Stimulated activated CD4-positive, alpha-beta T cell treated with anti-CD3 and anti-CD28 coated beads, Interleukin-15, amount 100 ng/mL, for 48 hours (primary cell): ENCODE measurements around the gene PAK4.
"Not testable (repeated sequence)": the region's sequence is repeated elsewhere in the genome, so short reads cannot be mapped to it uniquely, and the experiment has no call there.

Experiments
- DNase-seq, 2 donors: peaks; one replicate each; pipeline ENCODE4 v3.0.0-alpha.2; 2020; ENCODE audit warnings: low read depth in 2 of 2

Gene PAK4

DNA sequence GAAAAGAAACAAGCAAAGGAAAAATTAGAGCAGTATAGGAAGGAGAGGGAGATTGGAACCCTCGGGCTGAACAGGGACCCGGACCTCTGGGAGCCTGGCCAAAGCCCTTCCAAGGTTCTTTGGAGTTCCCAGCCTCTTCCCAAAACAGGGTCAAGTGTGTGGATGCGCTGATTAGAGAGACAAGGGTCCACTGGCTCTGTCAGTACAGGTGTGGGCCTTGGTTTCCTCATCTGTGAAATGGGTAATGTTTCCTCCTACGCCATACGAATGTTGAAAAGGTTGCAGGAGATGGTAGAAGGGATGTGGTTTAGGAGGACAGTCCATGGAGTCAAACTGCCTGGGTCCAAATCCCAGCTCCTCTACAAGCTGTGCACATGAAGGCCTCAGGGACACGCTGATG is 80.5 kb downstream of the PAK4 start:
- DNase-seq: no peak

DNA sequence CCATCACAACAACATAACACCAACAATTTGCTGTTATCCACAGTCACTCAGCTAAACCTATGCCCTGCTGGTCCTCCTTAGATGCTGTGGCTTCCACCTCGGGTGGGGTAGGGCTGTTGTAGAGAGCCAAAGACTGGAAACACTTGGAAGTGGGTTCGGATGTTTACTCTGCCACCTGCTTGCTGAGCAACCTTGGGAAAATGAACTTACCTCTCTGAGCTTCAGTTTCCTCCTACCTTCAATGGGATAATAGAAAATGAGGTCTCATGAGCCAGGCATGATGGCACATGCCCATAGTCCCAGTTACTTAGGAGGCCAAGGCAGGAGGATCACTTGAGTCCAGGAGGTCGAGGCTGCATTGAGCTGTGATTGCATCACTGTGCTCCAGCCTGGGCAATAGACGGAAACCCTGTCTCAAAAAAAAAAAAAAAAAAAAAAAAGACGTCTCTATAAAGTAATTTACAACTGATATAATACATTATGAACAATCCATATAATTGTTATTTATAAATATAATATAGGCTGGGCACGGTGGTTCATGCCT is 81.8 kb downstream of the PAK4 start:
- DNase-seq: no peak

DNA sequence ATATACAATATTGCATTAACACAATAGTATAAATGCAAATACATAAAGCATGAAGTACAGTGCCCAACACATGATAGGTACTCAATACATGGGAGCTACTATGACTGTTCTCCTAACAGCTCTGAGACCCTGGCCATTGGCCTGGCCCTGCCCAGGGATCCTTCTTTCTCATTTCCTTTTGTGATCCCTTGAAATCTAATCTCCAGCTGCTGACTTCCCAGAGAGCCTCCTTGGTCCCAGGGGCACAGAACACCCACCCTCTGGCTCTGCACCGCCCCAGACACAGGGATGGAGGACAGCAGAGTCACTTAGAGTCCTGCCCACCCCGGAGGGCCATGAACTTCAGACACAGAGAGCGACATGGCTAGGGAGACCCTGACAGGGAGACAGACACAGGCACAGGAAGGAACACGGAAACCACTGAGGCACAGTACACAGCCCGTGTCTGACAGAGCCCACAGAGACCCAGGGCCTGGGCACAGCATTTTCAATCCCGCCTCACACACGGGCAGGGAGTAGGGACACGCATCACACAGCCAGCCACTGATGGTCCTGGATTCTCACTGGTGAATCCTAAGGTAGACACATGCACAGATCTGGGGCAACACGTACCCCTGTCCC is 82.7 kb downstream of the PAK4 start:
- DNase-seq: no peak

DNA sequence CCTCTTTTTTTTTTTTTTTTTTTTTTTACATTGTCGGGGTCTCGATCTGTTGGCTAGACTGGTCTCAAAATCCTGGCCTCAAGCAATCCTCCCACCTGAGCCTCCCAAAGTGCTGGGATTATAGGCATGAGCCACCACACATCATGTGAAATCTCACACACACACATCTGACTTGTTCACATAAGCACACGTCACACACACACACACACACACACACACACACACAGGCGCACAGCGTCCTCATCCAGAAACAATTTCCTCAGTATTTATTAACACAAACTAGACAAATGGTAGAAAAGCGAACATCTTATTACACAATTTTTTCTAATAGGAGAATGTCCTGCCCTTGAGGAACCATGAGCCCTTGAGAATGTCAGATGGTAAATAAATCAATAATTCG is 83.6 kb downstream of the PAK4 start:
- no peak for DNase-seq

DNA sequence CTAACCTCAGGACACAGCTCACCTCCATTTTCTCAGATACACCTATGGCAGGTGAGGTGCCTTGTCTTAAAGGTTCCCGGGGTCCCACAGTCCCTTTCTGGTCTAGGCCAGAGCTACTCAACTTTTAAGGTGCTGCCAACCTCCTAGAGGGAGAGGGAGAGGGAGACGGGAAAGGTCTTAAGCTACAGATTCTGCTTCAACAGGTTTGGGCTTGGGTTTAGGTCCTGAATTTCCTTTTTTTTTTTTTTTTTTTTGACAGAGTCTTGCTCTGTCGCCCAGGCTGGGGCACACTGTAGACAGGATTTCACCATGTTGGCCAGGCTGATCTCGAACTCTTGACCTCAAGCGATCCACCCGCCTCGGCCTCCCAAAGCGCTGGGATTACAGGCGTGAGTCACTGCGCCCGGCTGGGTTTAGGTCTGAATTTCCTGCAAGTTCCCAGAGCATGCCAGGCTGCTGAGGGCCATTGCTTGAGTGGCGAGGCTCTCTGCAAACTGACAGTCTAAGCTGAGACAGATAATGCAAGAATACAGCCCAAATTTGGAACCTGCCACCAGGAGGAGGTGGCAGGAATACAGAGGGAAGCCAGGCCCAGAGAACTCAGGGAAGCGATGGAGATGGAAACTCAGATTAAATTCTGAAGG is 86.3 kb downstream of the PAK4 start:
- no peak for DNase-seq

DNA sequence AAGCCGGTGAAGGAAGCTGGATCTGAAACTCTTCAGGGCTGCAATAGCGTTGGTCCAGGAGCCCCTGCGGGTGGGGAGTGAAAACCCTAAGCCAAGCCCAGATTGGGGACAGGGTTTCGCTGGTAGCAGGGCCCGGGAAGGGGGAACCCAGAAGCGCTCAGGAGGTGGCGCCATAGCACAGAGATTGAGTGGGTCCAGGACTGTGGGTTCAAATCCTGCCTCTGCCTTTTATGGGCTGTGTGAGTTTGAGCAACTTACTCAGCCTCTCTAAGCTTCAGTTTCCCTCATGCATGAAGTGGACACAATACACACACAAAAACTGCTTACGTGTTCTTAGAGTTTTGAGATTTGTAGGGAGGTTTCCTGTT is 86.8 kb downstream of the PAK4 start:
- peak; percentile 30 to 56 for DNase-seq

DNA sequence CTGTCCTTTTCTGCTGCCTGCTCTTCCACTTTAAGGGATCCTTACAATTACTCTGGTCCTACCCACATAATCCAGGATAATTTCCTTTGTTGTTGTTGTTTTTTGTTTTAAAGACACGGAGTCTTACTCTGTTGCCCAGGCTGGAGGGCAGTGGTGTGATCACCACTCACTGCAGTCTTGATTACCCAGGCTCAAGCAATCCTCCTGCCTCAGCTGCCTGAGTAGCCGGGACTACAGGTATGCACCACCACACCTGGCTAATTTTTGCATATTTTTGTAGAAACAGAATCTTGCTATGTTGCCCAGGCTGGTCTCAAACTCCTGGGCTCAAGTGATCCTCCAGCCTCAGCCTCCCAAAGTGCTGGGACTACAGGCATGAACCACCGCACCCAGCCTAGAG is 89.7 kb downstream of the PAK4 start:
- DNase-seq: not testable (repeated sequence)

DNA sequence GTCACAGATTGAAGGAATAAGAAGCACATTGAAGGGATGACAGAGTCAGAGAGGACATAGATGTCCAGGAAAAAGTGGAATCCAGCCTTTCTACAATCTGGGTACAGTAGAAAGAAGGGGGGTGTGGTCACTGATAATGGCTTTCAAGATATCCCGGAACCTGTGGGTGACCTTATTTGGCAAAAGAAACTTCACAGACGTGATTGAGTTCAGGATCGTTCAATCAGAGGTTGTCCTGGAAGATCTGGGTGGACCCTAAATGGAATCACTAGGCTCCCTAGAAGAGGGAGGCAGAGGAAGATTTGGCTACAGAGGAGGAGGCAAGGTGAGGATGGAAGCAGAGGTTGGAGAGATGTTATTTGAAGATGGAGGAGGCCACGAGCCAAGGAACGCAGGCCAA is 91.5 kb downstream of the PAK4 start:
- no peak for DNase-seq

DNA sequence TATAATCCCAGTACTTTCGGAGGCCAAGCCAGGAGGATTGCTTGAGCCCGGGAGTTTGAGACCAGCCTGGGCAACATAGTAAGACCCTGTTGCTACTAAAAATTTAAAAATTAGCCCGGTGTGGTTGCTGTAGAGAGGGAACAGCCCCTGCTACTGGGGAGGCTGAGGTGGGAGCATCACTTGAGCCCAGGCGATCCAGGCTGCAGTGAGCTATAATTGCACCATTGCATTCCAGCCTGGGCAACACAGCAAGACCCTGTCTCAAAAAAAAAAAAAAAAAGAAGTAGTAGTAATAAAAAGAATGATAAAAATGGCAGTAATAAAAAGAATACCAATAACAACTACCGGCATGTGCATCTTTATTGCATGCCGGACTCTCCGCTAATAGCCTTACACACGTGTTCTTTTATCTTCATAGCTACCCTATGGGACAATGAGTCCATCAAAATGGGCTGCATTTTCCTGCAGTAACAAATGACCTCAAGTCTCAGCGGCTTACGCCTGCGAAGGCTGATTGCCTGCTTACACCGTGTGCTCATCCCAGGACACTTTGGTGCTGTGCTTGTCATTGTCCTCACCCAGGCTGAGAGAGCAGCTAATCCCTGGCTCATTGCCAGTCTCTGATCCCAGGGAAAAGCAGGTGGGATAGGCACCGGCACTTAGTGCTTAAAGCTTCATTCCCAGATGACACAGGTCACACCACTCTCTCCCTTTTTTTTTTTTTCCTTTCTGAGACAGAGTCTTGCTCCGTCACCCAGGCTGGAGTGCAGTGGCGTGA is 92.8 kb downstream of the PAK4 start:
- no peak for DNase-seq

DNA sequence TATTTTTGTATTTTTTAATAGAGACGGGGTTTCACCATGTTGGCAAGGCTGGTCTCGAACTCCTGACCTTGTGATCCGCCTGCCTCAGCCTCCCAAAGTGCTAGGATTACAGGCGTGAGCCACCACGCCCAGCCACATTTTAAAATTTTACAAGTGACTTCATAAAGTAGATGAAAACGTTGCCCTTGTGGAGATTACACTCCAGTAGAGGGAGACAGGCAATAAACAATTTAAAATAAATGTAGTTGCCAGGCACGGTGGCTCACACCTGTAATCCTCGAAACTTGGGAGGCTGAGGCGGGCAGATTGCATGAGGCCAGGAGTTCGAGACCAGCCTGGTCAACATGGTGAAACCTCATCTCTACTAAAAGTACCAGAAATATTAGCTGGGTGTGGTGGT is 93.5 kb downstream of the PAK4 start:
- DNase-seq: not testable (repeated sequence)

DNA sequence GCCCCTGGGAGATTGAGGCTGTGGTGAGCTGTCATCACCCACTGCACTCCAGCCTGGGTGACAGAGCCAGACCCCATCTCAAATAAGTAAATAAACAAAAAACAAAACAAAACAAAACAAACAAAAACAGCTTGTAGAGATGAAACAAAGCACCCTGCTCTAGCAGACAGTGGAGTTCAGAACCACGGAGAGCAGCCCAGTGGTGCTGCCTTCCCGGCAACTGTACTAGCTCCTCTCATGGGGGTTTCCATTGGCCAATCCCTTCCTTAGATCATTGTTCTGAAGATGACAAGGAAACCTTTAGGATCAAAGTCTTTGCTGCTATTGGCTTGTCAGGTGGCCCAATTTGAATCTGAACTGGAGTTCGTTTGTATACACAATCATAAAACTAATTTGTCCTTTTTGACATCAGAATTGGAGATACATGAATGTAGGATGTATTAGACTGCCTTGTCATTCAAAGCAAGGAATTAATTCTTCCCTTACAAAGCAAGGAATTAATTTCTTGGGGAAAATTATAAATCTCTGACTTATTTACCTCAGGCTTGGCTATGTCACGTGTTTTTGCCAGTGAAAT is 98.2 kb downstream of the PAK4 start:
- DNase-seq: peak in 1 of 2 donors; percentile 19

DNA sequence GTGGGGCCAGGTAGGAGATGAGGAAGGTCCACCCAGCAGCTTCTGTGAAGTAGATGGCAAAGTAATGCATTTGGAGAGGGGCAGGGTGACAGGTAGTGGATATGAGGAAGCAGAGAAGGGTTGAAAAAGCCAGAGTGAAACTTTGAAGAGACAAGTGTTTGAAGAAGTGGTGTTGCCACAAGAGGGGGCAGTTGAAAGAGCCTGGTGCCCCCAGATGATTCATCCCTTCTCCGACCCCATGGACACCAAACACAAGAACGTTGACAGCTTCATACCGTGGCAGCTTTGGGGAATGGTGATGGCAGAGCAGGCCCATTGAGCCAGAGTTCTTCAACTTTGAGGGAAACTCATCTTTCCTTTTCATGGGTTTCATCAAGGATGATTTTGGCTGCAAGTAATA is 99.3 kb downstream of the PAK4 start:
- no peak for DNase-seq
